Stomach smooth muscle (tissue), 2 donors: ENCODE data around the gene AP5Z1.

Experiments used
- H3K27ac ChIP-seq: one replicate; pipeline ENCODE4 v1.7.0; 2013; ENCODE audit warnings: mild to moderate bottlenecking, low read length, inconsistent platforms
- H3K27me3 ChIP-seq, 2 donors: one replicate each; pipeline ENCODE4 v1.7.0; 2013; ENCODE audit warnings: low read length in 2 of 2; ENCODE audit not compliant: insufficient read depth in 2 of 2, control insufficient read depth in 1 of 2
- H3K36me3 ChIP-seq, 2 donors: one replicate each; pipeline ENCODE4 v1.7.0; 2013; ENCODE audit warnings: low read length in 2 of 2; ENCODE audit not compliant: control insufficient read depth in 2 of 2, insufficient read depth in 2 of 2
- H3K4me1 ChIP-seq: one replicate; pipeline ENCODE4 v1.7.0; 2013; ENCODE audit warnings: low read length; ENCODE audit not compliant: control insufficient read depth, insufficient read depth
- H3K4me3 ChIP-seq, 2 donors: one replicate each; pipeline ENCODE4 v1.7.0; 2013; ENCODE audit warnings: low read length in 2 of 2
- H3K9ac ChIP-seq, 2 donors: one replicate each; pipeline ENCODE4 v1.7.0; 2013; ENCODE audit warnings: low read length in 2 of 2, mild to moderate bottlenecking in 1 of 2
- H3K9me3 ChIP-seq, 2 donors: one replicate each; pipeline ENCODE4 v1.7.0; 2013; ENCODE audit warnings: low read length in 2 of 2; ENCODE audit not compliant: control insufficient read depth in 2 of 2
- donor health status: healthy.
- donor health status: Pancreatic carcinoma.

The AP5Z1 gene

GRCh38 chr7:4825081-4825480 is 49.7 kb downstream of the AP5Z1 start:
- Histone ChIP-seq H3K36me3 (no peaks in the 10 kb centered on the region), H3K27me3 (no peaks in the 10 kb centered on the region), H3K4me1 (no peaks in the 10 kb centered on the region), H3K9ac (no peak overlapping the region), H3K27ac (no peak overlapping the region), H3K9me3 (no peaks in the 10 kb centered on the region), H3K4me3 (no peak overlapping the region)

- Histone ChIP-seq H3K4me3 (no peak overlapping the region), H3K4me1 (no peaks in the 10 kb centered on the region), H3K27ac (no peak overlapping the region), H3K36me3 (no peaks in the 10 kb centered on the region), H3K27me3 (no peaks in the 10 kb centered on the region), H3K9ac (no peak overlapping the region), H3K9me3 (no peaks in the 10 kb centered on the region)
These were observed 53.4 kb downstream of the AP5Z1 start for GRCh38 chr7:4828720-4829383.

GRCh38 chr7:4830176-4830575 is 54.8 kb downstream of the AP5Z1 start:
- no peaks in the 10 kb centered on the region for H3K4me1 ChIP-seq
- H3K9ac ChIP-seq: peak overlapping the region in 1 of 2 donors; percentile 5
- no peaks in the 10 kb centered on the region for H3K36me3 ChIP-seq
- no peak overlapping the region for H3K4me3 ChIP-seq
- no peaks in the 10 kb centered on the region for H3K27me3 ChIP-seq
- no peak overlapping the region for H3K27ac ChIP-seq
- no peaks in the 10 kb centered on the region for H3K9me3 ChIP-seq

GRCh38 chr7:4831723-4832495 is 56.5 kb downstream of the AP5Z1 start:
- Histone ChIP-seq H3K36me3 (no peaks in the 10 kb centered on the region), H3K4me3 (no peak overlapping the region), H3K4me1 (no peaks in the 10 kb centered on the region), H3K27ac (no peak overlapping the region), H3K27me3 (no peaks in the 10 kb centered on the region), H3K9ac (no peak overlapping the region), H3K9me3 (no peaks in the 10 kb centered on the region)

- Histone ChIP-seq H3K27me3 (no peaks in the 10 kb centered on the region), H3K4me3 (no peak overlapping the region), H3K9ac (no peak overlapping the region), H3K9me3 (no peaks in the 10 kb centered on the region), H3K4me1 (no peaks in the 10 kb centered on the region), H3K36me3 (no peaks in the 10 kb centered on the region), H3K27ac (no peak overlapping the region)
These were observed 57.3 kb downstream of the AP5Z1 start for GRCh38 chr7:4832711-4833110.

GRCh38 chr7:4833176-4833575 is 57.8 kb downstream of the AP5Z1 start:
- Histone ChIP-seq H3K4me3 (no peak overlapping the region), H3K27ac (no peak overlapping the region), H3K9ac (no peak overlapping the region), H3K36me3 (no peaks in the 10 kb centered on the region), H3K27me3 (no peaks in the 10 kb centered on the region), H3K9me3 (no peaks in the 10 kb centered on the region), H3K4me1 (no peaks in the 10 kb centered on the region)

- Histone ChIP-seq H3K27ac (no peak overlapping the region), H3K27me3 (no peaks in the 10 kb centered on the region), H3K4me1 (no peaks in the 10 kb centered on the region), H3K36me3 (no peaks in the 10 kb centered on the region), H3K4me3 (no peak overlapping the region), H3K9me3 (no peaks in the 10 kb centered on the region), H3K9ac (no peak overlapping the region)
These were observed 58.5 kb downstream of the AP5Z1 start for GRCh38 chr7:4833691-4834600.

GRCh38 chr7:4834601-4835397 is 59.4 kb downstream of the AP5Z1 start:
- Histone ChIP-seq H3K36me3 (no peaks in the 10 kb centered on the region), H3K9ac (no peak overlapping the region), H3K27me3 (no peaks in the 10 kb centered on the region), H3K27ac (no peak overlapping the region), H3K9me3 (no peaks in the 10 kb centered on the region), H3K4me3 (no peak overlapping the region), H3K4me1 (no peaks in the 10 kb centered on the region)

GRCh38 chr7:4835398-4836205 is 60.2 kb downstream of the AP5Z1 start:
- Histone ChIP-seq H3K9ac (no peak overlapping the region), H3K9me3 (no peaks in the 10 kb centered on the region), H3K36me3 (no peaks in the 10 kb centered on the region), H3K27ac (no peak overlapping the region), H3K4me3 (no peak overlapping the region), H3K27me3 (no peaks in the 10 kb centered on the region), H3K4me1 (no peaks in the 10 kb centered on the region)
